Panc1 (cell line): Measurements from ENCODE around the gene CCDC50.

ENCODE experiments used
- CTCF ChIP-seq: fragments of 450-650 bp; IDR thresholded peaks from 2 replicates; pipeline ENCODE4 v1.5.1; 2017; ENCODE audit warnings: mild to moderate bottlenecking
- POLR2AphosphoS5 ChIP-seq: IDR thresholded peaks from 2 replicates; pipeline ENCODE4 v1.6.1; 2012; ENCODE audit warnings: mild to moderate bottlenecking, low read depth, low read length, moderate library complexity
- REST ChIP-seq, 2 experiments: IDR thresholded peaks; 2 replicates each; pipeline ENCODE4 v1.6.1; 2011 to 2012; ENCODE audit warnings: low read depth in 2 of 2, control low read depth in 1 of 2, low read length in 1 of 2, mild to moderate bottlenecking in 1 of 2, moderate library complexity in 1 of 2; ENCODE audit not compliant: insufficient read depth in 1 of 2

- no peak for TF ChIP-seq CTCF
- TF ChIP-seq POLR2AphosphoS5 = no peak
- no peak for TF ChIP-seq REST (IDR thresholded peaks at IDR 0.05; ENCODE audit: insufficient read depth in 1 of 2, low read depth in 2 of 2, low read length in 1 of 2)
Measured at GRCh38 chr3:191302451-191302850, 26.7 kb upstream of the CCDC50 start.
